SK-N-SH (cell line): Measurements from ENCODE around the gene MYO7A. TPM values are rescaled to one million over a fixed set of nuclear protein-coding genes. Genes with fewer than 3 reads are reported as not detected.

ENCODE experiments used
- CTCF ChIA-PET: fragments of 300-600, 350-600 bp; formaldehyde crosslinking; extraction: SDS; loops from one replicate; lab custom pipeline; 2021; lab: Yijun Ruan, JAX
- POLR2A ChIA-PET: fragments of 350-600 bp; sonication (Branson Sonifier 250); formaldehyde crosslinking; extraction: SDS; loops from one replicate; lab custom pipeline; 2020; ENCODE audit warnings: antibody characterized with exemption, inconsistent platforms; lab: Yijun Ruan, JAX
- DNase-seq: peaks from one replicate; pipeline ENCODE4 v3.0.0; 2012
- H2AFZ ChIP-seq: fragments of 200-600 bp; sonication (generic); 2 replicates; pipeline ENCODE4 v1.8.1; 2016; ENCODE audit warnings: antibody characterized with exemption, mild to moderate bottlenecking, low read depth
- H3F3A ChIP-seq: fragments of 200-600 bp; sonication (generic); replicated peaks from 2 replicates; pipeline ENCODE3; 2016; ENCODE audit warnings: antibody characterized with exemption, mild to moderate bottlenecking; ENCODE audit not compliant: insufficient read depth
- H3K27ac ChIP-seq, 2 experiments: fragments of 200-500 bp in 1 of 2; fragments of 200-600 bp in 1 of 2; sonication (Bioruptor generic) in 1 of 2; sonication (generic), shearing (Covaris generic) in 1 of 2; 2 replicates each; pipeline versions ENCODE4 v1.5.1 to v1.6.1; 2014 to 2016; ENCODE audit warnings: low read depth in 2 of 2, inconsistent platforms in 1 of 2, low read length in 1 of 2, mild to moderate bottlenecking in 1 of 2, mixed read lengths in 1 of 2
- H3K27me3 ChIP-seq: fragments of 200-600 bp; sonication (generic), shearing (Covaris generic); 2 replicates; pipeline ENCODE4 v1.6.1; 2016; ENCODE audit warnings: mixed run types; ENCODE audit not compliant: insufficient read depth
- H3K36me3 ChIP-seq, 2 experiments: fragments of 200-500 bp in 1 of 2; fragments of 200-600 bp in 1 of 2; sonication (Bioruptor generic) in 1 of 2; sonication (generic) in 1 of 2; replicated peaks in 1 of 2; 2 replicates each; pipeline versions ENCODE3 to v1.5.1; 2014 to 2016; ENCODE audit warnings: low read length in 1 of 2, mild to moderate bottlenecking in 1 of 2; ENCODE audit not compliant: insufficient read depth in 2 of 2, control insufficient read depth in 1 of 2
- H3K4me1 ChIP-seq, 2 experiments: fragments of 200-500 bp in 1 of 2; fragments of 200-600 bp in 1 of 2; sonication (Bioruptor generic) in 1 of 2; sonication (generic), shearing (Covaris generic) in 1 of 2; 2 replicates each; pipeline versions ENCODE4 v1.5.1 to v1.6.1; 2014 to 2016; ENCODE audit warnings: low read depth in 1 of 2, low read length in 1 of 2, mixed run types in 1 of 2; ENCODE audit not compliant: insufficient read depth in 2 of 2, control insufficient read depth in 1 of 2
- H3K4me2 ChIP-seq: fragments of 200-600 bp; sonication (generic), shearing (Covaris generic); 2 replicates; pipeline ENCODE4 v1.6.1; 2017; ENCODE audit warnings: mixed run types
- H3K4me3 ChIP-seq, 2 experiments: fragments of 200-500 bp in 1 of 2; fragments of 200-600 bp in 1 of 2; sonication (Bioruptor generic) in 1 of 2; sonication (generic), shearing (Covaris generic) in 1 of 2; 2 replicates each; pipeline versions ENCODE4 v1.5.1 to v1.8.1; 2014 to 2016; ENCODE audit warnings: low read depth in 2 of 2, inconsistent platforms in 1 of 2, low read length in 1 of 2, mild to moderate bottlenecking in 1 of 2, mixed read lengths in 1 of 2, moderate library complexity in 1 of 2
- H3K79me2 ChIP-seq: fragments of 200-600 bp; sonication (generic); 2 replicates; pipeline ENCODE4 v1.8.1; 2017; ENCODE audit warnings: mild to moderate bottlenecking; ENCODE audit not compliant: insufficient read depth
- H3K9ac ChIP-seq: fragments of 200-600 bp; sonication (generic); 2 replicates; pipeline ENCODE4 v1.6.1; 2017; ENCODE audit warnings: mixed run types
- H3K9me2 ChIP-seq: fragments of 200-600 bp; sonication (generic); 2 replicates; pipeline ENCODE4 v1.6.1; 2017; ENCODE audit warnings: mixed run types
- H3K9me3 ChIP-seq: fragments of 200-600 bp; sonication (generic); 2 replicates; pipeline ENCODE4 v1.6.1; 2017; ENCODE audit warnings: mixed run types, mild to moderate bottlenecking, moderate library complexity
- H4K20me1 ChIP-seq: fragments of 200-600 bp; sonication (generic); 2 replicates; pipeline ENCODE4 v1.6.1; 2017; ENCODE audit warnings: mild to moderate bottlenecking, mixed run types; ENCODE audit not compliant: insufficient read depth
- FOSL2 ChIP-seq: IDR thresholded peaks from 2 replicates; pipeline ENCODE4 v1.4.0; 2012; ENCODE audit warnings: low read depth, mild to moderate bottlenecking, moderate library complexity, borderline replicate concordance
- FOXM1 ChIP-seq: IDR thresholded peaks from 2 replicates; pipeline ENCODE4 v1.4.0; 2012; ENCODE audit warnings: low read depth, mild to moderate bottlenecking
- GATA2 ChIP-seq: sonication (generic); formaldehyde crosslinking; IDR thresholded peaks from 2 replicates; pipeline ENCODE4 v1.5.0; 2020; ENCODE audit warnings: mild to moderate bottlenecking, missing genetic modification reagents
- JUND ChIP-seq: IDR thresholded peaks from 2 replicates; pipeline ENCODE4 v1.4.0; 2012
- MEF2A ChIP-seq: IDR thresholded peaks from 2 replicates; pipeline ENCODE4 v1.4.0; 2012; ENCODE audit warnings: low read depth, borderline replicate concordance
- NFIC ChIP-seq: IDR thresholded peaks from 2 replicates; pipeline ENCODE4 v1.4.0; 2012; ENCODE audit warnings: borderline replicate concordance
- NRF1 ChIP-seq: IDR thresholded peaks from 2 replicates; pipeline ENCODE4 v1.6.1; 2012; ENCODE audit warnings: low read depth, mild to moderate bottlenecking, low read length
- RCOR1 ChIP-seq: fragments of 150-350 bp; IDR thresholded peaks from 2 replicates; pipeline ENCODE4 v1.6.1; 2017; ENCODE audit warnings: antibody characterized with exemption, low read length
- SIN3A ChIP-seq: IDR thresholded peaks from 2 replicates; pipeline ENCODE4 v1.6.1; 2012; ENCODE audit warnings: low read depth, mild to moderate bottlenecking, low read length, moderate library complexity, borderline replicate concordance
- SMC3 ChIP-seq: IDR thresholded peaks from 2 replicates; pipeline ENCODE4 v1.6.1; 2012; ENCODE audit warnings: low read depth, low read length, improper control_type of control experiment
- TAF1 ChIP-seq: IDR thresholded peaks from 2 replicates; pipeline ENCODE4 v1.6.1; 2012; ENCODE audit warnings: low read depth, mild to moderate bottlenecking, low read length, moderate library complexity, borderline replicate concordance
- TCF12 ChIP-seq: IDR thresholded peaks from 2 replicates; pipeline ENCODE4 v1.4.0; 2012
- WGBS: methylation state at CpG from one replicate; pipeline ENCODE4 v1.1.6; 2017; ENCODE audit warnings: low lambda C conversion rate; 5-methylcytosine and 5-hydroxymethylcytosine counted together
- polyA plus RNA-seq, 3 experiments: library from polyadenylated mRNA; depleted of rRNA; stranded (reverse); fragments of >200 nt; gene quantifications; 2 replicates each; pipeline ENCODE4 v1.2.3, GENCODE V29; 2012
- TF ChIP-seq, protein P1 (sequence below): IDR thresholded peaks from 2 replicates; pipeline ENCODE4 v1.4.0; 2012; ENCODE audit warnings: low read depth, borderline replicate concordance
- TF ChIP-seq, protein P2 (sequence below): IDR thresholded peaks from 2 replicates; pipeline ENCODE4 v1.4.0; 2012; ENCODE audit warnings: low read depth, borderline replicate concordance
- TF ChIP-seq, protein P3 (sequence below): IDR thresholded peaks from 2 replicates; pipeline ENCODE4 v1.4.0; 2012; ENCODE audit warnings: low read depth
- TF ChIP-seq, protein P4 (sequence below): IDR thresholded peaks from 2 replicates; pipeline ENCODE4 v1.6.1; 2012; ENCODE audit warnings: mild to moderate bottlenecking, low read depth, low read length, moderate library complexity
- TF ChIP-seq, protein P5 (sequence below): IDR thresholded peaks from 2 replicates; pipeline ENCODE4; 2012

The MYO7A gene
- polyA plus RNA-seq, 1 of the 3 experiments (the other 2 are of a cell fraction), result 0.08 TPM

DNA sequence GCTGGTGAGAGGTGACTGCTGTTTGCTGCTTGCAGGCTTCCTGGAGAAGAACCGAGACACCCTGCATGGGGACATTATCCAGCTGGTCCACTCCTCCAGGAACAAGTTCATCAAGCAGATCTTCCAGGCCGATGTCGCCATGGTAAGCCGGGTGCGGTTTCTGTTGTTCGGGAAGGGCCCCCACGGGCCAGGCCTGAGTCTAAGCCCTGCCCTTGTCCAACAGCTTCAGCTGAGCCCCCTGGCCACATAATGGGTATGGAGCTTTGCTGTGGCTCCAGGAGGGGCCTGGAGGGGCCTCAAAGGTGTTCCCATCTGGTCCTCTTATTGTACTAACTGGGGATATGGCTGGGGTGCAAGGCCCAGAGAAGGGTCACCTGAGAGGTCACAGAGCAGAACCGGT lies 38.0 kb downstream of the MYO7A start:
- Histone ChIP-seq H3K4me2 (no peak overlapping the region), H3K9me2 (no peaks in the 10 kb centered on the region), H3F3A (no peaks in the 10 kb centered on the region), H3K4me3 (no peak overlapping the region), H3K9me3 (no peaks in the 10 kb centered on the region), H4K20me1 (no peaks in the 10 kb centered on the region), H3K4me1 (no peaks in the 10 kb centered on the region), H3K36me3 (no peaks in the 10 kb centered on the region), H3K9ac (no peak overlapping the region), H3K27ac (no peak overlapping the region), H3K27me3 (no peaks in the 10 kb centered on the region), H2AFZ (no peak overlapping the region), H3K79me2 (no peaks in the 10 kb centered on the region)
- DNase-seq, result no peak
- WGBS, result 75% methylated on average over 8 of the region's 8 CpGs
- ChIA-PET CTCF (interaction anchor here (1.3 to 4.6 kb wide), 3 partner anchors 21 to 119 kb away, joined by 5 to 25 read pairs (median 16); partner anchors contain the start of gene MYO7A), POLR2A (no interaction called here)
- TF ChIP-seq, protein P1, sequence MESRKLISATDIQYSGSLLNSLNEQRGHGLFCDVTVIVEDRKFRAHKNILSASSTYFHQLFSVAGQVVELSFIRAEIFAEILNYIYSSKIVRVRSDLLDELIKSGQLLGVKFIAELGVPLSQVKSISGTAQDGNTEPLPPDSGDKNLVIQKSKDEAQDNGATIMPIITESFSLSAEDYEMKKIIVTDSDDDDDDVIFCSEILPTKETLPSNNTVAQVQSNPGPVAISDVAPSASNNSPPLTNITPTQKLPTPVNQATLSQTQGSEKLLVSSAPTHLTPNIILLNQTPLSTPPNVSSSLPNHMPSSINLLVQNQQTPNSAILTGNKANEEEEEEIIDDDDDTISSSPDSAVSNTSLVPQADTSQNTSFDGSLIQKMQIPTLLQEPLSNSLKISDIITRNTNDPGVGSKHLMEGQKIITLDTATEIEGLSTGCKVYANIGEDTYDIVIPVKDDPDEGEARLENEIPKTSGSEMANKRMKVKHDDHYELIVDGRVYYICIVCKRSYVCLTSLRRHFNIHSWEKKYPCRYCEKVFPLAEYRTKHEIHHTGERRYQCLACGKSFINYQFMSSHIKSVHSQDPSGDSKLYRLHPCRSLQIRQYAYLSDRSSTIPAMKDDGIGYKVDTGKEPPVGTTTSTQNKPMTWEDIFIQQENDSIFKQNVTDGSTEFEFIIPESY, result no peak
- TF ChIP-seq, protein P2, sequence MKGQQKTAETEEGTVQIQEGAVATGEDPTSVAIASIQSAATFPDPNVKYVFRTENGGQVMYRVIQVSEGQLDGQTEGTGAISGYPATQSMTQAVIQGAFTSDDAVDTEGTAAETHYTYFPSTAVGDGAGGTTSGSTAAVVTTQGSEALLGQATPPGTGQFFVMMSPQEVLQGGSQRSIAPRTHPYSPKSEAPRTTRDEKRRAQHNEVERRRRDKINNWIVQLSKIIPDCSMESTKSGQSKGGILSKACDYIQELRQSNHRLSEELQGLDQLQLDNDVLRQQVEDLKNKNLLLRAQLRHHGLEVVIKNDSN, result no peak
- no peak for TF ChIP-seq RCOR1
- no peak for TF ChIP-seq FOSL2
- TF ChIP-seq MEF2A, result no peak
- no peak for TF ChIP-seq NRF1
- no peak for TF ChIP-seq TCF12
- no peak for TF ChIP-seq NFIC
- TF ChIP-seq FOXM1, result no peak
- TF ChIP-seq SIN3A, result no peak
- TF ChIP-seq, protein P3, sequence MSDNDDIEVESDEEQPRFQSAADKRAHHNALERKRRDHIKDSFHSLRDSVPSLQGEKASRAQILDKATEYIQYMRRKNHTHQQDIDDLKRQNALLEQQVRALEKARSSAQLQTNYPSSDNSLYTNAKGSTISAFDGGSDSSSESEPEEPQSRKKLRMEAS, result no peak
- TF ChIP-seq TAF1, result no peak

DNA sequence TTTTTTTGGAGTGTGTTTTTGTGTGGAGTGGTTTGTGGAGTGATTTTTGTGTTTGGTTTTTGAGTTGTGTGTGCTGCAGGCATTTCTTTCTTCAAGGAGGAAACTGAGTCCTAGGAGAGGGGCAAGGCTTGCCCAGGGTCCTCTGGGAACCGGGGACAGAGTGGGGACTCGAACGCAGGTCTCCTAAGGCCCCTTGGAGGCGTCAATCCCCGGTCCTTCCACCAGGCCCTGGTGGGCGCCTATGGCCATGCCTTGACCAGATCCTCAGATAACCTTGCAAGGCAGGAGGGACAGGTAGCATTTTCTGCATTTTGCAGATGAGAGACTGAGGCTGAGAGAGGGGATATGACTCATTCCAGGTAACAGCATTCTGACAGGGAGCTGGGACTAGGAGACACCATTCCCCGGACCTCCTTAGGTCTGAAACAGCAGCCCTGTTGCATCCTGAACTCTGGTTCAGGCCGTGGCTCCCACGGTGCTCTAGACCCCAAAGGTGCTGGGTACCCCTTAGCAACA lies 39.1 kb downstream of the MYO7A start:
- no peak overlapping the region for H3K4me2 ChIP-seq
- no peak for DNase-seq
- POLR2A ChIA-PET, result no interaction called here
- no peaks in the 10 kb centered on the region for H3F3A ChIP-seq
- CTCF ChIA-PET, result interaction anchor here (0.9 to 4.6 kb wide), 3 partner anchors 20 to 39 kb away, joined by 3 to 25 read pairs (median 16); partner anchors contain the start of gene MYO7A
- no peaks in the 10 kb centered on the region for H3K9me3 ChIP-seq
- no peaks in the 10 kb centered on the region for H3K9me2 ChIP-seq
- H3K9ac ChIP-seq, result no peak overlapping the region
- WGBS, result 85% methylated on average over 5 of the region's 9 CpGs
- no peak overlapping the region for H3K4me3 ChIP-seq
- no peak overlapping the region for H3K27ac ChIP-seq
- H3K79me2 ChIP-seq, result no peaks in the 10 kb centered on the region
- H3K27me3 ChIP-seq, result no peaks in the 10 kb centered on the region
- no peak overlapping the region for H2AFZ ChIP-seq
- H4K20me1 ChIP-seq, result no peaks in the 10 kb centered on the region
- no peaks in the 10 kb centered on the region for H3K36me3 ChIP-seq
- no peaks in the 10 kb centered on the region for H3K4me1 ChIP-seq
- TF ChIP-seq SIN3A, result no peak
- TF ChIP-seq TAF1, result no peak
- no peak for TF ChIP-seq FOSL2
- no peak for TF ChIP-seq FOXM1
- TF ChIP-seq, protein P4, sequence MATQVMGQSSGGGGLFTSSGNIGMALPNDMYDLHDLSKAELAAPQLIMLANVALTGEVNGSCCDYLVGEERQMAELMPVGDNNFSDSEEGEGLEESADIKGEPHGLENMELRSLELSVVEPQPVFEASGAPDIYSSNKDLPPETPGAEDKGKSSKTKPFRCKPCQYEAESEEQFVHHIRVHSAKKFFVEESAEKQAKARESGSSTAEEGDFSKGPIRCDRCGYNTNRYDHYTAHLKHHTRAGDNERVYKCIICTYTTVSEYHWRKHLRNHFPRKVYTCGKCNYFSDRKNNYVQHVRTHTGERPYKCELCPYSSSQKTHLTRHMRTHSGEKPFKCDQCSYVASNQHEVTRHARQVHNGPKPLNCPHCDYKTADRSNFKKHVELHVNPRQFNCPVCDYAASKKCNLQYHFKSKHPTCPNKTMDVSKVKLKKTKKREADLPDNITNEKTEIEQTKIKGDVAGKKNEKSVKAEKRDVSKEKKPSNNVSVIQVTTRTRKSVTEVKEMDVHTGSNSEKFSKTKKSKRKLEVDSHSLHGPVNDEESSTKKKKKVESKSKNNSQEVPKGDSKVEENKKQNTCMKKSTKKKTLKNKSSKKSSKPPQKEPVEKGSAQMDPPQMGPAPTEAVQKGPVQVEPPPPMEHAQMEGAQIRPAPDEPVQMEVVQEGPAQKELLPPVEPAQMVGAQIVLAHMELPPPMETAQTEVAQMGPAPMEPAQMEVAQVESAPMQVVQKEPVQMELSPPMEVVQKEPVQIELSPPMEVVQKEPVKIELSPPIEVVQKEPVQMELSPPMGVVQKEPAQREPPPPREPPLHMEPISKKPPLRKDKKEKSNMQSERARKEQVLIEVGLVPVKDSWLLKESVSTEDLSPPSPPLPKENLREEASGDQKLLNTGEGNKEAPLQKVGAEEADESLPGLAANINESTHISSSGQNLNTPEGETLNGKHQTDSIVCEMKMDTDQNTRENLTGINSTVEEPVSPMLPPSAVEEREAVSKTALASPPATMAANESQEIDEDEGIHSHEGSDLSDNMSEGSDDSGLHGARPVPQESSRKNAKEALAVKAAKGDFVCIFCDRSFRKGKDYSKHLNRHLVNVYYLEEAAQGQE, result no peak
- no peak for TF ChIP-seq RCOR1
- TF ChIP-seq, protein P1, result no peak
- no peak for TF ChIP-seq GATA2
- TF ChIP-seq, protein P5, sequence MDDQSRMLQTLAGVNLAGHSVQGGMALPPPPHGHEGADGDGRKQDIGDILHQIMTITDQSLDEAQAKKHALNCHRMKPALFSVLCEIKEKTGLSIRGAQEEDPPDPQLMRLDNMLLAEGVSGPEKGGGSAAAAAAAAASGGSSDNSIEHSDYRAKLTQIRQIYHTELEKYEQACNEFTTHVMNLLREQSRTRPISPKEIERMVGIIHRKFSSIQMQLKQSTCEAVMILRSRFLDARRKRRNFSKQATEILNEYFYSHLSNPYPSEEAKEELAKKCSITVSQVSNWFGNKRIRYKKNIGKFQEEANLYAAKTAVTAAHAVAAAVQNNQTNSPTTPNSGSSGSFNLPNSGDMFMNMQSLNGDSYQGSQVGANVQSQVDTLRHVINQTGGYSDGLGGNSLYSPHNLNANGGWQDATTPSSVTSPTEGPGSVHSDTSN, result no peak
- no peak for TF ChIP-seq JUND
- TF ChIP-seq SMC3, result no peak
